Right ventricle myocardium inferior (tissue), 1 donor: ENCODE results near the gene UNC79. TPM values are rescaled to one million over a fixed set of nuclear protein-coding genes. Genes with fewer than 3 reads are reported as not detected.

Experiments
- ATAC-seq: fragments of 200-7000 bp; cut with Tn5 transposase; one replicate; pipeline ENCODE4 v1.9.1; 2020; ENCODE audit warnings: mild to moderate bottlenecking, moderate library complexity
- DNase-seq: peaks from one replicate; pipeline ENCODE4 v3.0.0; 2021; ENCODE audit errors: missing footprints
- intact Hi-C: fragments of 100-400 bp; cut with DNase I; formaldehyde crosslinking; loops from one replicate; pipeline ENCODE4 v1.11.0; 2022
- total RNA-seq: library from RNA; stranded (reverse); fragmentation: NEBNext Ultra II Directional; extraction: Animal tissue kit (Norgen Biotek cat#: 25700); gene quantifications from one replicate; pipeline ENCODE4 v1.2.1, GENCODE V29; 2021
- donor health status: DM: no; HTN: yes; CAD: no; lungs with severe emphysema.

UNC79 gene
- total RNA-seq, 1 donor from 2014 or later: 0.19 TPM

GRCh38 chr14:93629643-93630042 lies 198.9 kb downstream of the UNC79 start:
- no peak for ATAC-seq
- intact Hi-C loops: no loop called here

GRCh38 chr14:93638790-93639189 lies 208.1 kb downstream of the UNC79 start:
- DNase-seq (no peak), ATAC-seq (no peak)
- intact Hi-C loops: no loop called here

More at GRCh38 chr14:93629643-93630042, 198.9 kb downstream of the UNC79 start:
- DNase-seq: no peak

- no peak for DNase-seq
- intact Hi-C loops: no loop called here
- no peak for ATAC-seq
Measured at GRCh38 chr14:93643127-93643526, 212.4 kb downstream of the UNC79 start.

- DNase-seq (no peak), ATAC-seq (no peak)
- intact Hi-C loops: no loop called here
Measured at GRCh38 chr14:93643676-93644075, 212.9 kb downstream of the UNC79 start.

GRCh38 chr14:93645200-93645599 lies 214.5 kb downstream of the UNC79 start:
- ATAC-seq (no peak), DNase-seq (no peak)
- intact Hi-C loops: no loop called here

- intact Hi-C loops: loop anchor here (1.0 kb wide), 1 partner anchor 244 kb away; no protein-coding TSS in a partner anchor
- ATAC-seq (no peak), DNase-seq (no peak)
Measured at GRCh38 chr14:93648440-93649168, 217.9 kb downstream of the UNC79 start.

- intact Hi-C loops: no loop called here
- ATAC-seq (no peak), DNase-seq (no peak)
Measured at GRCh38 chr14:93654599-93654998, 223.9 kb downstream of the UNC79 start.

- no peak for ATAC-seq
- intact Hi-C loops: loop anchor here (1.0 kb wide), 1 partner anchor 134 kb away; no protein-coding TSS in a partner anchor
Measured at GRCh38 chr14:93655078-93655750, 224.5 kb downstream of the UNC79 start.

GRCh38 chr14:93657875-93658274 lies 227.1 kb downstream of the UNC79 start:
- intact Hi-C loops: loop anchor here (2.0 kb wide), 1 partner anchor 235 kb away; no protein-coding TSS in a partner anchor

More at GRCh38 chr14:93655078-93655750, 224.5 kb downstream of the UNC79 start:
- DNase-seq: no peak

GRCh38 chr14:93663317-93663716 lies 232.6 kb downstream of the UNC79 start:
- no peak for DNase-seq
- no peak for ATAC-seq
- intact Hi-C loops: no loop called here

More at GRCh38 chr14:93657875-93658274, 227.1 kb downstream of the UNC79 start:
- ATAC-seq (no peak), DNase-seq (no peak)

GRCh38 chr14:93665169-93665568 lies 234.4 kb downstream of the UNC79 start:
- intact Hi-C loops: no loop called here
- ATAC-seq: no peak
- DNase-seq: no peak

GRCh38 chr14:93669632-93670031 lies 238.9 kb downstream of the UNC79 start:
- DNase-seq: no peak
- intact Hi-C loops: no loop called here
- no peak for ATAC-seq

GRCh38 chr14:93674343-93674742 lies 243.6 kb downstream of the UNC79 start:
- DNase-seq (no peak), ATAC-seq (no peak)
- intact Hi-C loops: no loop called here

GRCh38 chr14:93675651-93676050 lies 244.9 kb downstream of the UNC79 start:
- DNase-seq: no peak
- intact Hi-C loops: no loop called here
- peak; percentile 48 for ATAC-seq

GRCh38 chr14:93676416-93676958 lies 245.7 kb downstream of the UNC79 start:
- DNase-seq (no peak), ATAC-seq (no peak)
- intact Hi-C loops: no loop called here

- intact Hi-C loops: no loop called here
- ATAC-seq: no peak
- no peak for DNase-seq
Measured at GRCh38 chr14:93682459-93682858, 251.7 kb downstream of the UNC79 start.

- intact Hi-C loops: no loop called here
- no peak for DNase-seq
- ATAC-seq: no peak
Measured at GRCh38 chr14:93683226-93683625, 252.5 kb downstream of the UNC79 start.

GRCh38 chr14:93685121-93685895 lies 254.6 kb downstream of the UNC79 start:
- intact Hi-C loops: no loop called here
- no peak for DNase-seq
- ATAC-seq: no peak

GRCh38 chr14:93686268-93686667 lies 255.5 kb downstream of the UNC79 start:
- DNase-seq (no peak), ATAC-seq (no peak)
- intact Hi-C loops: no loop called here
